GM19438 (cell line): ENCODE data around the gene SDCCAG8.

ENCODE experiments used
- ATAC-seq: cut with Tn5 transposase; IDR thresholded peaks from one replicate; pipeline ENCODE4 v1.9.1; 2021; ENCODE audit warnings: low read depth; ENCODE audit not compliant: unreplicated experiment

Gene SDCCAG8

GRCh38 chr1:243415663-243416408 is 160.0 kb downstream of the SDCCAG8 start:
- no peak for ATAC-seq

- ATAC-seq: no peak
Observed at GRCh38 chr1:243416495-243416894, 160.7 kb downstream of the SDCCAG8 start.

GRCh38 chr1:243420016-243420945 is 164.4 kb downstream of the SDCCAG8 start:
- ATAC-seq: no peak

DNA sequence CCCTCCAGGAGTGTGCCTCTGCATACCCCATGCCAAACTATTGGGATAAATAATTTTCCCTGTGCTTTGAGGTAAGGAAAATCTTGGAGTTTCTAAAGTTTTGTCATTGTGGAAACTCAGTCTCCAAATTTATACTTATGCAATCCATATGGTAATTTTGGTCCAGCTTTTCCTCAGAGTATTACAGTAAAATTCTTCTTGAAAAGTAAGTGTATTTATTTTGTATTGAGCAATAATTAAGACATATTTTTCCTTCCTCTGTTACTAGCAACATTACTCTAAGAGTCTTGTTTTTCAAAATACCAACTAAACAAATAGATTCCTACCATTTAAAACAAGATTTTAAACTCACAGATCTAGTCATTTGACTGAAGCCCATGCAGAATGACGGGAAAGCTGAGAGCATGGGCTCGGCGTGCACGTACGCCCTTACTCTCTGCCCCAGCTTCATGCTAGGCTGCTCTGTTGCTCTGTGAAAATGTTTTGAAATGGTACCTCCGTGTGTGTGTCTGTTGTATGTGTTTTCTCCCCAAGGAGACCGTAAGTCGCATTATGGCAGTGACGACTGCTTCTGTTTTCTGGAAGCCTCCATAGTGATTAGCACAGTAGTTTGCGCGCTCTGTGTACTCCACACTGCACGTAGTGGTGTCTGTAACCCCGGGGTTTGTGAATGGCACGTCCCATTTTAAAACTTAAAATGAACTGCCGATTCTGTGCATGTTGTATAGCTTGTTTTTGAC is 165.3 kb downstream of the SDCCAG8 start:
- no peak for ATAC-seq

- peak; percentile 80 for ATAC-seq
Observed at GRCh38 chr1:243421784-243422183, 165.9 kb downstream of the SDCCAG8 start.

DNA sequence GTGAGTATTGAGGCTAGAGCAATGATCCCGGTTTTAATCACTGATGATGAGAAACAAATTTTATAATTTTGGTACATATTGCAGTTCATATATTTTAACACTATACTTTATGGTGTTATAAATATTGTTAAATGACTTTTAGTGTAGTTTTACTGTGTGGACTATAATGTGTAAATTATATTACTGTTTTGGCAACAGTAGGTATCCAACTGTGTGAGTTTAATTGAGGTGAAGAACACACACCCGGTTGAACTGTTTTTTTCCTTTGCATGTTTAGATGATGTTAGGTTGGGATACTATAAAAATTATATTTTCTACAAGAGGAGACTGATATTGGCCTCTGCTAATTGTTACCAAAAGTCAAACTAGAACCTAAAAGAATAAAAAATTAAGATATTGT is 166.5 kb downstream of the SDCCAG8 start:
- no peak for ATAC-seq

DNA sequence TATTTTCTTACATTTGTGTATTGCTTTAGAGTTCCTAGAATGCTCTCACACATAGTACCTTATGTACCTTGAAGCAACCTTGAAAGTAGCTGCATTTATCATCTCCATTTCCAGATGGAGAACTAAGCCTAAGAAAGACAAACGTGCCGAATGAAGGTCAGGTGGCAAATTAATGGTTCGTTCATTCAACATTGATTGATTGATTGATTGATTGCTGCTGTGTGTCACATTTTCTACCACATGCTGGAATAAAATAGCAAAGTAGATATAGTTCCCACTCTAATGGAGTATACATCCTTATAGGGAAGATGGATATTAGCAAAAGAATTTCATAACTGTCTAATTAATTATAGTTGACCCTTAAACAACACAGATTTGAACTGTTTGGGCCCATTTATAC is 172.2 kb downstream of the SDCCAG8 start:
- ATAC-seq: no peak

DNA sequence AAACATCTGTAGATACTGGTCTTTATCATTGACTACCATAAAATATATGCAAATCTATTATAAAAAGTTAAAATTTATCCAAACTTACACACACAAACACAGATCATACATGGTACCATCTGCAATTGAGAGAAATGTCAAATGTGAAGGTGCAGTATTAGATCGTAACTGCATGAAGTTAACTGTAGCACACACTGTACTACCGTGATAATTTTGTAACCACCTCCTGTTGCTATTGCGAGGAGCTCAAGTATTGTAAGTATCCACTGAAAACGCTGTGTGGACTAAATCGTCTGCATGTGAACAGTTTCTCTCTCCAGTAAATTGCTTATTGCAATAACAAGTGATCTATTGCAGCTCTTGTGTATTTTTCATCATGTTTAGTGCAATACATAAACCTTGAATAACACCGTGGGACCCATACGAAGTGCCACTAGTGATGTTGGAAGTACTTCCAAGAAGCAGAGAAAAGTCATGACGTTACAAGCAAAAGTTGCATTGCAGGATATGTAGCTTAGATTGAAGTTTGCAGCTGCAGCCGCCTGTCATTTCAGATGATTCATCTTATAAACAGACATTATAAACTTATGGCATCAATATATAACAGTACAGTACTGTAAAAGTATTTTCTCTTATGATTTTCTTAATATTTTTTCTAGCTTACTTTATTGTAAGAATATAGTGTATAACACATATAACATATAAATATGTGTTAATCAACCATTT is 172.9 kb downstream of the SDCCAG8 start:
- no peak for ATAC-seq

DNA sequence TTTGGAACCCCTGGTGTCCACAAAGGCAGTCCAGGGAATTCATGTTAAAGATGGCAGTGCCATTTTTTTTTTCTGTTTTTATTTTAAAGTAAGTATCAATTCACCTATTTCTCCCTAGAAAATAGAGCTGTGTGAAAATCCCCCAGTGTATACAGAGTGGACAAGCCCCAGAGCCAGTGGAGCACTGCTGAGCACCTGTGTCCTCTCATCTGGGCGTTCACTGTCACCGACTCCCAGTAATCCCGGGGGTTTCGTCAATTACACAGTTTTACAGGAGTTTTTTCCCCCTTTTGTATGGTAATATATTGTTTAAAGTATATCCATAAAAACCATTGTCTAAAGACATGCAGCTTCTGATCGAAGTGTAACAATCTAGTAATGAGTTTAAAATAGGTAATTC is 175.8 kb downstream of the SDCCAG8 start:
- no peak for ATAC-seq

GRCh38 chr1:243432136-243432535 is 176.3 kb downstream of the SDCCAG8 start:
- ATAC-seq: no peak

- ATAC-seq: no peak
Observed at GRCh38 chr1:243433737-243434370, 178.0 kb downstream of the SDCCAG8 start.

DNA sequence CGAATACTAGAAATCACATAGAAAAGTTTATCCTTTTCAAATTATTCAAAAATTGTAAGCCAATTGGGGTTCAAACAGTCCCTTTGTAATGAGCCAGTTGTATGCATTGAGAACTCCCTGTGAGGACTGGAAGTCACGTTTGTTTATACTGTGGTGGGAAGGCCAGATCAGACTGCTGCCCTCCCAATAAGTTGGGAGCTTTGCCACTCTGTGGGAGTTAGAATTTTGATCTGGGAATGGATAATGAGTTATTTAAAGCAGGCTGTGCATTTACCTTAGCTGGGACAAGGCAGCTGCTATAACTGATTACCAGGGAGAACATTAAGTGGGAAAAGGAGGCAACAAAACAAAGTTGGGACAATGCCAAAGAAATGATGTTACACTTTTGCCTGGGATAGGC is 178.8 kb downstream of the SDCCAG8 start:
- no peak for ATAC-seq

GRCh38 chr1:243435836-243436235 is 180.0 kb downstream of the SDCCAG8 start:
- ATAC-seq: no peak

GRCh38 chr1:243438146-243438545 is 182.3 kb downstream of the SDCCAG8 start:
- no peak for ATAC-seq

GRCh38 chr1:243438815-243439214 is 183.0 kb downstream of the SDCCAG8 start:
- no peak for ATAC-seq

DNA sequence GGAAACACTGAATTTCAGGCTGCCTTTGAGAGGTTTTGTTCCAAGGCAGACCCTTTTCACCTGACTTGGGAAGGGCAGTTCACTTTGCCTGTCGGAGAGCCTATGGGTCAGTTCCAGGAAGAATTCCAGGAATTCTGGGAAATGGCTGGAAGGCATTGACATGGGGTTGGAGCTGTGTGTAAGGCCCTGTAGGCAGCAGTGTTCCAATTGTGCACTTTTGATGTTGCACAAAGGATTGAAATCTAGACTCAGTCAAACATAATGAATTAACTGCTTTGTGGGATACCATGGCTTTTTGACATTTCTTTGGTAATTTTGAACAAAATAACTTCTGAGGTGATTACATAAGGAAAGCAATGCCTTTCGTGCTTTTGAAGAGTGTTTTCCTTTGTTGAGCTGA is 184.6 kb downstream of the SDCCAG8 start:
- ATAC-seq: no peak

DNA sequence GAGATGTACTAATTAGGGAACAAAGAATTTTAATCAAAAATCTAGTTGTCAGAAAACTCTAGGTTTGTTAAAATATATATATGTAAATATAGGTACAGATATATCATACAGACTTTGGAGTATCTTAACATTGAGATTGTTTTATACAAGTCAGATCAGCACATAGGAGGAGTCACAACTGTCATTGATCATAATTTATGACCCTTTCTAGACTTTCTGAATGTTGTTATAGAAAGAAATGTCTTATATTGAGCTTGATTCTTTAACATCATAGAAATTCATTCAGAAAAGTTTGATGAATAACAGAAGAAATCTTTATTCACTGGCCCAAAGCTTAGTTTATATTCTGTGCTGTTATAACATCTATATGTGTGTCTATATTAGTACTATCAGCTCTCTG is 185.8 kb downstream of the SDCCAG8 start:
- no peak for ATAC-seq

- ATAC-seq: no peak
Observed at GRCh38 chr1:243443557-243443956, 187.7 kb downstream of the SDCCAG8 start.

GRCh38 chr1:243447347-243447746 is 191.5 kb downstream of the SDCCAG8 start:
- ATAC-seq: no peak

GRCh38 chr1:243447844-243448243 is 192.0 kb downstream of the SDCCAG8 start:
- ATAC-seq: no peak
